OCI-LY7 (cell line): ENCODE data around the gene COG4.

Source experiments
- CTCF ChIP-seq: fragments of 200-600 bp; sonication (generic); conservative IDR thresholded peaks from 2 replicates; pipeline ENCODE4 v1.5.1; 2014; ENCODE audit warnings: mild to moderate bottlenecking, antibody characterized with exemption, low read length, moderate library complexity, mixed read lengths
- EZH2phosphoT487 ChIP-seq: fragments of 200-600 bp; sonication (generic); IDR thresholded peaks from 2 replicates; pipeline ENCODE4 v1.6.1; 2018; ENCODE audit warnings: low read depth, borderline replicate concordance, mild to moderate bottlenecking, mixed run types, antibody characterized with exemption, low read length, moderate library complexity, mixed read lengths

DNA sequence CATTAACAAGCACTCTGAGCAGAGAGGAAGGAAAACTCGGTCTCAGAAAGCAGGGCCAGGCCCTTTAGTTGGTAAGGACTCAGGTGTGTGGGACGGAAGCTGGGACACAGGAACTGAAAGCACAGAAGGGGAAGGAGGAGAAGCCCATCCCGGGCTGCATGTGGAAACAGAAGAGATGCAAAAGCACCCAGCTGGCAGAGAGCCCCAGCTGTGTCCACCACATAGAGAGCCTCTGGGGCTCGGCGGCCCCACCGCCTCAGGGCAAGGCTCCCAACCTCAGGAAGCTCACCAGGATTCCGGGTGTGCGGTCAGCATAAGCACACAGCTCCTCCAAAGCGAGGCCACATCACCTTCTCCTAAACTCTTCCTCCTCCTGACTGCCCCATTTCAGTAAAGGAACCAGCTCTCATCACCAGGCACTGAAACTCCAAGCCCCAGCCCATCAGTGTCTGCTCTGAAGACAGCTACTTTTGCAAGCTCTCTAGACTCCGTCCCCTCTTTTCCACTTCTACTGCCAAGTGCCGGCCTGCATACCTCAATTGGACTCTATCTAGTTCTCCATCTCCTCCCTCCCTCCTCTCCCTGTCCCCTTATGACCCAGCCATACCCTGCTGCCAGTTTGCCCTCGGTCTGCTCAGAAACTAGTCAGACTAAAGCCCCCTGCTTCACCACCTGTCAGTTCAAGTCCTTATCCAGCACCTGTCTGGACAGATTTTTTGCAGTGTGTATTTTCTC is 90.5 kb downstream of the COG4 start:
- no peak for TF ChIP-seq CTCF
- TF ChIP-seq EZH2phosphoT487 = no peak
